IMR-90 (cell line): ENCODE data around the gene EBF3. TPM values are rescaled to one million over a fixed set of nuclear protein-coding genes. Genes with fewer than 3 reads are reported as not detected.

Experiments
- ATAC-seq: fragments of 200-7000 bp; cut with Tn5 transposase; 2 replicates; pipeline ENCODE4 v1.9.1; 2020; ENCODE audit warnings: low read depth, mild to moderate bottlenecking, moderate library complexity
- BruUV-seq: library from RNA; stranded (reverse); fragments of 400-500 nt; replicated peaks from 2 replicates; lab custom pipeline; 2021; lab: Mats Ljungman, UMichigan
- CTCF ChIA-PET: fragments of 300-600 bp; formaldehyde crosslinking; extraction: SDS; loops from one replicate; lab custom pipeline; 2021; ENCODE audit warnings: antibody characterized with exemption; lab: Yijun Ruan, JAX
- POLR2A ChIA-PET: fragments of 300-600 bp; sonication (Branson Sonifier 250); formaldehyde crosslinking; loops from one replicate; lab custom pipeline; 2022; ENCODE audit warnings: antibody characterized with exemption; ENCODE audit not compliant: unreplicated experiment; lab: Charles Lee
- DNase-seq: peaks from one replicate; pipeline ENCODE4 v3.0.0; 2013
- H2AFZ ChIP-seq: replicated peaks from 2 replicates; pipeline ENCODE3; 2013; ENCODE audit warnings: low read length, mild to moderate bottlenecking; ENCODE audit not compliant: poor library complexity
- H2AK5ac ChIP-seq: 2 replicates; pipeline ENCODE4 v1.6.1; 2013; ENCODE audit warnings: low read depth, low read length, inconsistent platforms
- H2AK9ac ChIP-seq: replicated peaks from 2 replicates; pipeline ENCODE3; 2013; ENCODE audit warnings: mild to moderate bottlenecking, low read depth, low read length, moderate library complexity; ENCODE audit not compliant: poor library complexity
- H2BK120ac ChIP-seq: 2 replicates; pipeline ENCODE4 v1.6.1; 2013; ENCODE audit warnings: low read depth, low read length, inconsistent platforms
- H2BK15ac ChIP-seq: 3 replicates; pipeline ENCODE4 v1.6.1; 2013; ENCODE audit warnings: low read depth, low read length, inconsistent platforms
- H2BK20ac ChIP-seq: 2 replicates; pipeline ENCODE4 v1.6.1; 2013; ENCODE audit warnings: low read depth, mild to moderate bottlenecking, inconsistent platforms, low read length, moderate library complexity
- H2BK5ac ChIP-seq: 2 replicates; pipeline ENCODE4 v1.6.1; 2013; ENCODE audit warnings: mild to moderate bottlenecking, low read depth, low read length, inconsistent platforms; ENCODE audit not compliant: poor library complexity, severe bottlenecking
- H3K14ac ChIP-seq: replicated peaks from 2 replicates; pipeline ENCODE4 v1.6.1; 2013; ENCODE audit warnings: low read depth, low read length, inconsistent platforms
- H3K18ac ChIP-seq: 2 replicates; pipeline ENCODE4 v1.6.1; 2013; ENCODE audit warnings: low read depth, low read length, control low read depth
- H3K23ac ChIP-seq: 2 replicates; pipeline ENCODE4 v1.6.1; 2013; ENCODE audit warnings: low read depth, low read length, inconsistent platforms
- H3K27ac ChIP-seq: 2 replicates; pipeline ENCODE4 v1.5.1; 2013; ENCODE audit warnings: mild to moderate bottlenecking, control low read depth, low read length; ENCODE audit not compliant: insufficient read depth
- H3K27me3 ChIP-seq: 2 replicates; pipeline ENCODE4 v1.6.1; 2013; ENCODE audit warnings: low read length; ENCODE audit not compliant: control insufficient read depth, insufficient read depth
- H3K36me3 ChIP-seq: 2 replicates; pipeline ENCODE4 v1.6.1; 2013; ENCODE audit warnings: low read length, mixed read lengths; ENCODE audit not compliant: control insufficient read depth, insufficient read depth
- H3K4ac ChIP-seq: 2 replicates; pipeline ENCODE4 v1.6.1; 2013; ENCODE audit warnings: low read depth, low read length, inconsistent platforms
- H3K4me1 ChIP-seq: 2 replicates; pipeline ENCODE4 v1.6.1; 2013; ENCODE audit warnings: low read length, mixed read lengths; ENCODE audit not compliant: control insufficient read depth, insufficient read depth
- H3K4me2 ChIP-seq: 2 replicates; pipeline ENCODE4 v1.6.1; 2013; ENCODE audit warnings: low read depth, mild to moderate bottlenecking, control low read depth, low read length, moderate library complexity
- H3K4me3 ChIP-seq: 2 replicates; pipeline ENCODE4 v1.5.1; 2013; ENCODE audit warnings: low read depth, mild to moderate bottlenecking, control low read depth, low read length, moderate library complexity; ENCODE audit not compliant: insufficient read depth
- H3K56ac ChIP-seq: 2 replicates; pipeline ENCODE4 v1.6.1; 2013; ENCODE audit warnings: low read length, inconsistent platforms; ENCODE audit not compliant: insufficient read depth; ENCODE audit errors: extremely low read depth
- H3K79me1 ChIP-seq, 2 experiments: 2 replicates each; pipeline ENCODE4 v1.6.1; 2013; ENCODE audit warnings: low read length in 2 of 2, inconsistent platforms in 1 of 2, low read depth in 1 of 2
- H3K9ac ChIP-seq: 2 replicates; pipeline ENCODE4 v1.6.1; 2013; ENCODE audit warnings: low read depth, low read length, control low read depth
- H3K9me1 ChIP-seq: 2 replicates; pipeline ENCODE4 v1.6.1; 2013; ENCODE audit warnings: low read length, inconsistent platforms; ENCODE audit not compliant: insufficient read depth
- H3K9me3 ChIP-seq: 2 replicates; pipeline ENCODE4 v1.6.1; 2013; ENCODE audit warnings: low read length; ENCODE audit not compliant: control insufficient read depth, insufficient read depth
- H4K20me1 ChIP-seq: 2 replicates; pipeline ENCODE4 v1.6.1; 2013; ENCODE audit warnings: low read length, inconsistent platforms; ENCODE audit not compliant: insufficient read depth
- H4K5ac ChIP-seq: 2 replicates; pipeline ENCODE4 v1.6.1; 2013; ENCODE audit warnings: mild to moderate bottlenecking, low read depth, low read length, control low read depth
- H4K8ac ChIP-seq, 2 experiments: 2 replicates each; pipeline ENCODE4 v1.6.1; 2013; ENCODE audit warnings: low read depth in 2 of 2, low read length in 2 of 2, control low read depth in 1 of 2, inconsistent platforms in 1 of 2
- H4K91ac ChIP-seq: 2 replicates; pipeline ENCODE4 v1.6.1; 2013; ENCODE audit warnings: low read depth, low read length, inconsistent platforms; ENCODE audit not compliant: insufficient read depth
- FOS ChIP-seq: fragments of 150-350 bp; IDR thresholded peaks from 2 replicates; pipeline ENCODE4 v1.6.1; 2016; ENCODE audit warnings: low read depth, low read length
- RCOR1 ChIP-seq: IDR thresholded peaks from 2 replicates; pipeline ENCODE4 v1.6.1; 2012; ENCODE audit warnings: mild to moderate bottlenecking, low read length, improper control_type of control experiment; ENCODE audit not compliant: insufficient replicate concordance
- WGBS, 2 experiments: methylation state at CpG; one replicate each; pipeline versions ENCODE4 v1.1.5 to v1.1.7; 2013; ENCODE audit warnings: missing lambda C conversion rate in 2 of 2; ENCODE audit not compliant: insufficient read length in 1 of 2; ENCODE audit errors: extremely low coverage in 2 of 2; 5-methylcytosine and 5-hydroxymethylcytosine counted together
- dilution Hi-C: fragments of 300-500 bp; cut with HindIII; formaldehyde crosslinking; loops from one replicate; pipeline ENCODE4 v1.14.3; 2018; ENCODE audit warnings: low sequenced_read_pairs; ENCODE audit not compliant: unreplicated experiment
- in situ Hi-C: fragments of 300-500 bp; cut with MboI; formaldehyde crosslinking; loops from 3 replicates; pipeline ENCODE4 v1.14.3; 2019; ENCODE audit warnings: low sequenced_read_pairs, inconsistent platforms, mixed read lengths
- intact Hi-C: fragments of 100-400 bp; cut with micrococcal nuclease; formaldehyde crosslinking; loops from 2 replicates; pipeline ENCODE4 v1.10.0; 2022
- polyA plus RNA-seq, 3 experiments: library from polyadenylated mRNA; depleted of rRNA; stranded (reverse); fragments of >200 nt; gene quantifications; 2 replicates each; pipeline ENCODE4 v1.2.3, GENCODE V29; 2012; ENCODE audit warnings: low replicate concordance in 1 of 3
- total RNA-seq: library from RNA; depleted of rRNA; stranded (reverse); fragments of >200 nt; gene quantifications from 2 replicates; pipeline ENCODE4 v1.2.3, GENCODE V29; 2012
- TF ChIP-seq, protein P1 (sequence below): conservative IDR thresholded peaks from 2 replicates; pipeline ENCODE4 v1.5.1; 2012; ENCODE audit warnings: mild to moderate bottlenecking, low read depth, low read length, improper control_type of control experiment

EBF3 gene
- total and polyA plus RNA-seq, 2 of the 4 experiments (the other 2 are of a cell fraction): 0.36 to 0.70 TPM

DNA sequence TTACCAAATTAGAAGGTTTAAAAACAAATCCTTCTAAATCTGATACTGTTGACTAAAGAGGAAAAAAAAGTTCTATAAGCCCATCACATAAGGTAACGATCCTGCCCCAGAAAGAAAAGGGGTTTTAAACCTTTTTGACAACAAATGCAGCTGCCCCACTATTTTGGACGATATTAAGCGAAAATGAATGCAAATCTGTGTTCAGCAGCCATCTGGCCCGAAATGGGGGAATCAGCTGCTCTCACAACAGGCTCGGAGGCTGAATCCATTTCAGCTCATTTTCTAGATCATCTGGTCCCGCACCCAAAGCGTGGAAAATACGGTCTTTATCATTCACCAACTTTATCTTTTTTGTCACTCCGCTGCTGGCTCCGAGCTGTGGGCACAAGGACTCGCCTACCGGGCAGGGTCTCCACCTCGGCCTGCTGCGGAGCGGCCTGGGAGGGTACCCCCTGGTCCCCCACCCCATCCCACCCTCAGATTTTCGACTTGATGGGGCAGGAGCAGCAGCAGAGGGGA is 2.4 kb upstream of the EBF3 start:
- no peak overlapping the region for H3K23ac ChIP-seq
- no peak overlapping the region for H4K5ac ChIP-seq
- H3K18ac ChIP-seq: no peak overlapping the region
- H2AK5ac ChIP-seq: no peak overlapping the region
- H2BK15ac ChIP-seq: no peak overlapping the region
- no peak overlapping the region for H3K4me2 ChIP-seq
- BruUV-seq: no TSS peak
- H4K91ac ChIP-seq: no peak overlapping the region
- dilution Hi-C loops (no loop called here), intact Hi-C loops (no loop called here), in situ Hi-C loops (no loop called here)
- no peak for DNase-seq
- H3K4me1 ChIP-seq: no peaks in the 10 kb centered on the region
- H2AFZ ChIP-seq: no peak overlapping the region
- H2BK5ac ChIP-seq: no peak overlapping the region
- H4K8ac ChIP-seq: no peak overlapping the region
- H3K14ac ChIP-seq: no peak overlapping the region
- H3K79me1 ChIP-seq: no peaks in the 10 kb centered on the region
- H3K56ac ChIP-seq: no peak overlapping the region
- no peak overlapping the region for H3K4me3 ChIP-seq
- 24% methylated on average over 4 of the region's 16 CpGs; no CpG with 5 or more reads in 1 of the 2 experiments for WGBS, 2 experiments
- no peaks in the 10 kb centered on the region for H3K9me3 ChIP-seq
- H3K9ac ChIP-seq: no peak overlapping the region
- ChIA-PET CTCF (no interaction called here), POLR2A (no interaction called here)
- H3K4ac ChIP-seq: no peak overlapping the region
- no peaks in the 10 kb centered on the region for H4K20me1 ChIP-seq
- no peak for TF ChIP-seq FOS
- TF ChIP-seq RCOR1: no peak
- TF ChIP-seq, protein P1, sequence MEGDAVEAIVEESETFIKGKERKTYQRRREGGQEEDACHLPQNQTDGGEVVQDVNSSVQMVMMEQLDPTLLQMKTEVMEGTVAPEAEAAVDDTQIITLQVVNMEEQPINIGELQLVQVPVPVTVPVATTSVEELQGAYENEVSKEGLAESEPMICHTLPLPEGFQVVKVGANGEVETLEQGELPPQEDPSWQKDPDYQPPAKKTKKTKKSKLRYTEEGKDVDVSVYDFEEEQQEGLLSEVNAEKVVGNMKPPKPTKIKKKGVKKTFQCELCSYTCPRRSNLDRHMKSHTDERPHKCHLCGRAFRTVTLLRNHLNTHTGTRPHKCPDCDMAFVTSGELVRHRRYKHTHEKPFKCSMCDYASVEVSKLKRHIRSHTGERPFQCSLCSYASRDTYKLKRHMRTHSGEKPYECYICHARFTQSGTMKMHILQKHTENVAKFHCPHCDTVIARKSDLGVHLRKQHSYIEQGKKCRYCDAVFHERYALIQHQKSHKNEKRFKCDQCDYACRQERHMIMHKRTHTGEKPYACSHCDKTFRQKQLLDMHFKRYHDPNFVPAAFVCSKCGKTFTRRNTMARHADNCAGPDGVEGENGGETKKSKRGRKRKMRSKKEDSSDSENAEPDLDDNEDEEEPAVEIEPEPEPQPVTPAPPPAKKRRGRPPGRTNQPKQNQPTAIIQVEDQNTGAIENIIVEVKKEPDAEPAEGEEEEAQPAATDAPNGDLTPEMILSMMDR: no peak
- no peaks in the 10 kb centered on the region for H3K36me3 ChIP-seq
- H2BK20ac ChIP-seq: no peak overlapping the region
- no peak overlapping the region for H3K27ac ChIP-seq
- no peak overlapping the region for H2AK9ac ChIP-seq
- peaks cover 76% of the 10 kb centered on the region for H3K27me3 ChIP-seq
- no peak for ATAC-seq
- H2BK120ac ChIP-seq: no peak overlapping the region
- H3K9me1 ChIP-seq: no peaks in the 10 kb centered on the region
